ENCODE data around the gene AKAP7. TPM values are rescaled to one million over a fixed set of nuclear protein-coding genes. Genes with fewer than 3 reads are reported as not detected.
A peak's percentile ranks its signal among the peaks of the same experiment; 100 is the strongest.

Gene AKAP7
- total RNA-seq, 2 donors from 2014 or later, result 15.3 to 60.1 TPM

DNA sequence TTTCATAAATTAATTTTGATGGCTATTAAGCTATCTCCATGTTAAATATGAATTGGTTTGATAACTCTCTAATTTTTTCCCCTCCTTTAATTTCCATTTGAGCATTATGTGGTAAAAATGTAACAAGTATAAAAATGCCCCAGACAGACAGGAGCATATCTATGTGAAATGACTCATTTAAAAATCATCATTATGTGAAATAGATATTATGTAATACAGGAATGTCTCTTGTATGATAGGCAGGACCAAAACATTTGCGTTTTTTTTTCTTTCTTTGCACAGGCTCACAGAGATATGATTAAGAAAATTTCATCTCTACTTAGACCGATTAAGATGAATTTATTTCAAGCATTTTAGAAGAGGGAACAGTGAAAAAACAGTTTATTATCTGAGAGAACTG lies 95.8 kb downstream of the AKAP7 start:
- H3K36me3 ChIP-seq, result no peaks in the 10 kb centered on the region
- no peak for DNase-seq
- TF ChIP-seq, protein P1, sequence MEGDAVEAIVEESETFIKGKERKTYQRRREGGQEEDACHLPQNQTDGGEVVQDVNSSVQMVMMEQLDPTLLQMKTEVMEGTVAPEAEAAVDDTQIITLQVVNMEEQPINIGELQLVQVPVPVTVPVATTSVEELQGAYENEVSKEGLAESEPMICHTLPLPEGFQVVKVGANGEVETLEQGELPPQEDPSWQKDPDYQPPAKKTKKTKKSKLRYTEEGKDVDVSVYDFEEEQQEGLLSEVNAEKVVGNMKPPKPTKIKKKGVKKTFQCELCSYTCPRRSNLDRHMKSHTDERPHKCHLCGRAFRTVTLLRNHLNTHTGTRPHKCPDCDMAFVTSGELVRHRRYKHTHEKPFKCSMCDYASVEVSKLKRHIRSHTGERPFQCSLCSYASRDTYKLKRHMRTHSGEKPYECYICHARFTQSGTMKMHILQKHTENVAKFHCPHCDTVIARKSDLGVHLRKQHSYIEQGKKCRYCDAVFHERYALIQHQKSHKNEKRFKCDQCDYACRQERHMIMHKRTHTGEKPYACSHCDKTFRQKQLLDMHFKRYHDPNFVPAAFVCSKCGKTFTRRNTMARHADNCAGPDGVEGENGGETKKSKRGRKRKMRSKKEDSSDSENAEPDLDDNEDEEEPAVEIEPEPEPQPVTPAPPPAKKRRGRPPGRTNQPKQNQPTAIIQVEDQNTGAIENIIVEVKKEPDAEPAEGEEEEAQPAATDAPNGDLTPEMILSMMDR (IDR thresholded peaks at IDR 0.05), result no peak
- no peak overlapping the region for H3K4me3 ChIP-seq
- H3K27ac ChIP-seq, result no peak overlapping the region
- H3K9ac ChIP-seq (ENCODE audit: low read depth in 2 of 2, low read length in 2 of 2), result no peak overlapping the region
- no peaks in the 10 kb centered on the region for H3K9me3 ChIP-seq
- intact Hi-C loops (cut with DNase I), result no loop called here
- no peaks in the 10 kb centered on the region for H3K4me1 ChIP-seq
- no peaks in the 10 kb centered on the region for H3K27me3 ChIP-seq

DNA sequence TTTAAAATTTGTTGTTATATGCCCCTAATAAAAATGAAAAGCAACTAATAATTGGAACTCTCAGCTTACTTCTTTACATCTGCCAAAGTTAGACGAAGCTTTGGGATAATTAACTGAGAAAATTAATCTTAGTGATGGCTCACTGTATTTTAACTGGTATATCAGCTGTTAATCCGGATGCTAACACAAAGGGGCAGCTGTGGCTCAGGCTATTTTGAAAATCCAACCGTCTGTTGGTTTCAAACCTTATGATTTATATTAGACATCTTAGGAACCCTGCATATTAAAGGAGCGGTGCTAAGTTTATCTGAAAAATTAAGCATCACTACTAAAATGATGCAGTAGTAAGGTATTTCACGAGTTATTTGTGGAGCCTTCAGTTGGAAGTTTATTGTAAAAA lies 96.6 kb downstream of the AKAP7 start:
- no peak overlapping the region for H3K4me3 ChIP-seq
- H3K9ac ChIP-seq (ENCODE audit: low read depth in 2 of 2, low read length in 2 of 2), result no peak overlapping the region
- no peaks in the 10 kb centered on the region for H3K4me1 ChIP-seq

DNA sequence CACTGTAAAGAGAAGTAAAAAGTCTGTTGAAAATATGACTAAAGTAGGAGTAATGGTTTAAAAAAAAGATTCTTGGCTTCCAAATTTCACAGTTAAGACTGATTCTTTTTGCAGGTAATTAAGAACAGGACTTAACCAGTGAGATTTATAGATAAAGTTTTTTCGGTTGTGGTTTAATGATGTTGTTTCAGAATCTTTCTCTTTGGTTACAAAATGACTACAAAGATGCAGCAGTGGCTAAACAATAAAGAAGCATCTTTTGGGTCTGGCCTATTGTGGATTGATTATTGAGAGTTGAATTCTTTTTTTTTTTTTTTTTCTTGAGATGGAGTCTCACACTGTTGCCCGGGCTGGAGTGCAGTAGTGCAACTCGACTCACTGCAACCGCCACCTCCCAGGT lies 109.7 kb downstream of the AKAP7 start:
- TF ChIP-seq, protein P1 (IDR thresholded peaks at IDR 0.05), result no peak
- Histone ChIP-seq H3K27me3 (no peaks in the 10 kb centered on the region), H3K4me1 (no peaks in the 10 kb centered on the region)

More for the DNA sequence above, 96.6 kb downstream of the AKAP7 start:
- Histone ChIP-seq H3K36me3 (no peaks in the 10 kb centered on the region), H3K9me3 (no peaks in the 10 kb centered on the region), H3K27ac (no peak overlapping the region), H3K27me3 (no peaks in the 10 kb centered on the region)
- no peak for DNase-seq
- intact Hi-C loops (cut with DNase I), result no loop called here
- TF ChIP-seq, protein P1 (IDR thresholded peaks at IDR 0.05), result no peak

DNA sequence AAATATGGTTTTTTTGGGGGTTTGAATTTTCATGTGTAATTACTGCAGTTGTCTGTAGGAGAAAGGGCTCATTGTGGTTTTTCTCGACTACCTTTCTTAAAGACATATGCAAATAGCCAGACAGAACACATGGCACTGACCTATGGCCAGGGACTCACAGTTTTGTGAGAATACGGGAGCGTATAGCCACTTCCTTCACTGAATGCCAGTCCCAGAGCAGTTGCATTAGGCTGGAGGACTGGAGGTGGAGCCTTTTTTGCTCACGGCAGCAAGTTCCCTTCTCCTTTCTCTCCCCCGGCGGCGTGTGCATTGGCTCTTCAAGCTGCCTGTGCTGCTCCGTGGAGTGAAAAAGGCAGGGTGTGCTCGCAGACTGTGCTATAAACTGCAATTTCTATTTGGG lies 114.9 kb downstream of the AKAP7 start:
- peak overlapping the region; percentile 46 to 85 for H3K9ac ChIP-seq (ENCODE audit: low read depth in 2 of 2, low read length in 2 of 2)
- no peaks in the 10 kb centered on the region for H3K4me1 ChIP-seq
- intact Hi-C loops (cut with DNase I), result no loop called here
- H3K36me3 ChIP-seq, result no peaks in the 10 kb centered on the region
- H3K27me3 ChIP-seq, result no peaks in the 10 kb centered on the region
- H3K27ac ChIP-seq, result peak overlapping the region; percentile 45
- TF ChIP-seq, protein P1 (IDR thresholded peaks at IDR 0.05), result no peak
- no peaks in the 10 kb centered on the region for H3K9me3 ChIP-seq
- peak overlapping the region; percentile 32 for H3K4me3 ChIP-seq
- peak; percentile 82 for DNase-seq

More for the DNA sequence above, 109.7 kb downstream of the AKAP7 start:
- no peaks in the 10 kb centered on the region for H3K36me3 ChIP-seq
- intact Hi-C loops (cut with DNase I), result no loop called here
- H3K27ac ChIP-seq, result no peak overlapping the region
- H3K9ac ChIP-seq (ENCODE audit: low read depth in 2 of 2, low read length in 2 of 2), result no peak overlapping the region
- no peaks in the 10 kb centered on the region for H3K9me3 ChIP-seq
- no peak for DNase-seq
- H3K4me3 ChIP-seq, result no peak overlapping the region

DNA sequence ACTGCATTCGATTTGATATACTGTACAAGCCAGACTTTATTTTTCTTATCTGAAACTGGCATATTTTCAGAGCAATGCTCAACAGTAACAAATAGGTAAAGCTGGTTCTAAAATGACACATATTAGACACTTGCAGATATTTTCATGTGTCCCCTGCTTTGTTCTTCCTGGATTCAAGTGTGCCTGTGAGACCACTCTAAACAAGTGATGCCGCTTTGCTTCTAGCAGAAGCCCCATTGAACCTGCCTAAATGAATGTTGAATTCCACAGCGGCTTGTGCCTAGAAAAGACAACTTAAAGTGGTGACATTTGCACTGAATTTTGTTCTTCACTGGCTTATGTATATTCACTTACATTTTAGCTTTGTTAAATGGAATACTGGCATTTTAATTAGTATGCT lies 115.7 kb downstream of the AKAP7 start:
- H3K4me1 ChIP-seq, result no peaks in the 10 kb centered on the region
- H3K9me3 ChIP-seq, result no peaks in the 10 kb centered on the region
- peak overlapping the region in 1 of 2 donors; percentile 85 for H3K9ac ChIP-seq (ENCODE audit: low read depth in 2 of 2, low read length in 2 of 2)
- DNase-seq, result no peak
- intact Hi-C loops (cut with DNase I), result no loop called here
- H3K27ac ChIP-seq, result no peak overlapping the region
- no peaks in the 10 kb centered on the region for H3K27me3 ChIP-seq
- no peaks in the 10 kb centered on the region for H3K36me3 ChIP-seq
- peak overlapping the region; percentile 32 for H3K4me3 ChIP-seq
- TF ChIP-seq, protein P1 (IDR thresholded peaks at IDR 0.05), result no peak
